ENCODE results near the gene ZMYND10.
A peak's percentile ranks its signal among the peaks of the same experiment; 100 is the strongest.

The ZMYND10 gene

GRCh38 chr3:50371133-50371685 lies 25.7 kb upstream of the ZMYND10 start:
- H3K9me3 ChIP-seq (ENCODE audit: control insufficient read depth in 2 of 2, low read length in 2 of 2), result no peaks in the 10 kb centered on the region
- no peak overlapping the region for H3K4me3 ChIP-seq (ENCODE audit: low read length in 2 of 2)
- no peak overlapping the region for H3K27ac ChIP-seq (ENCODE audit: low read depth in 2 of 2, low read length in 2 of 2)
- H3K4me1 ChIP-seq (ENCODE audit: control insufficient read depth in 2 of 2, insufficient read depth in 2 of 2, low read length in 2 of 2), result peaks cover 4 to 6% of the 10 kb centered on the region in 2 donors
- no peak overlapping the region for H3K9ac ChIP-seq (ENCODE audit: low read depth in 1 of 2, low read length in 2 of 2)
- H3K36me3 ChIP-seq (ENCODE audit: control insufficient read depth in 2 of 2, insufficient read depth in 2 of 2, low read length in 2 of 2), result no peaks in the 10 kb centered on the region
- no peaks in the 10 kb centered on the region for H3K27me3 ChIP-seq (ENCODE audit: control insufficient read depth in 2 of 2, insufficient read depth in 2 of 2, low read length in 2 of 2)

GRCh38 chr3:50370594-50370993 lies 25.1 kb upstream of the ZMYND10 start:
- H3K9ac ChIP-seq (ENCODE audit: low read depth in 1 of 2, low read length in 2 of 2), result no peak overlapping the region
- H3K9me3 ChIP-seq (ENCODE audit: control insufficient read depth in 2 of 2, low read length in 2 of 2), result no peaks in the 10 kb centered on the region
- no peaks in the 10 kb centered on the region for H3K27me3 ChIP-seq (ENCODE audit: control insufficient read depth in 2 of 2, insufficient read depth in 2 of 2, low read length in 2 of 2)
- no peak overlapping the region for H3K4me3 ChIP-seq (ENCODE audit: low read length in 2 of 2)
- no peaks in the 10 kb centered on the region for H3K36me3 ChIP-seq (ENCODE audit: control insufficient read depth in 2 of 2, insufficient read depth in 2 of 2, low read length in 2 of 2)
- H3K4me1 ChIP-seq (ENCODE audit: control insufficient read depth in 2 of 2, insufficient read depth in 2 of 2, low read length in 2 of 2), result peaks cover 7 to 8% of the 10 kb centered on the region in 2 donors
- H3K27ac ChIP-seq (ENCODE audit: low read depth in 2 of 2, low read length in 2 of 2), result no peak overlapping the region

- peaks cover 16% of the 10 kb centered on the region in 2 donors for H3K4me1 ChIP-seq (ENCODE audit: control insufficient read depth in 2 of 2, insufficient read depth in 2 of 2, low read length in 2 of 2)
- H3K36me3 ChIP-seq (ENCODE audit: control insufficient read depth in 2 of 2, insufficient read depth in 2 of 2, low read length in 2 of 2), result no peaks in the 10 kb centered on the region
- H3K27me3 ChIP-seq (ENCODE audit: control insufficient read depth in 2 of 2, insufficient read depth in 2 of 2, low read length in 2 of 2), result no peaks in the 10 kb centered on the region
- H3K4me3 ChIP-seq (ENCODE audit: low read length in 2 of 2), result no peak overlapping the region
- H3K9me3 ChIP-seq (ENCODE audit: control insufficient read depth in 2 of 2, low read length in 2 of 2), result no peaks in the 10 kb centered on the region
- H3K27ac ChIP-seq (ENCODE audit: low read depth in 2 of 2, low read length in 2 of 2), result no peak overlapping the region
- no peak overlapping the region for H3K9ac ChIP-seq (ENCODE audit: low read depth in 1 of 2, low read length in 2 of 2)
Observed at GRCh38 chr3:50369012-50369670, 23.6 kb upstream of the ZMYND10 start.

GRCh38 chr3:50365842-50366220 lies 20.3 kb upstream of the ZMYND10 start:
- peak overlapping the region; percentile 77 to 81 for H3K9ac ChIP-seq (ENCODE audit: low read depth in 1 of 2, low read length in 2 of 2)
- no peaks in the 10 kb centered on the region for H3K9me3 ChIP-seq (ENCODE audit: control insufficient read depth in 2 of 2, low read length in 2 of 2)
- peak overlapping the region; percentile 65 to 80 for H3K4me3 ChIP-seq (ENCODE audit: low read length in 2 of 2)
- H3K36me3 ChIP-seq (ENCODE audit: control insufficient read depth in 2 of 2, insufficient read depth in 2 of 2, low read length in 2 of 2), result no peaks in the 10 kb centered on the region
- H3K27ac ChIP-seq (ENCODE audit: low read depth in 2 of 2, low read length in 2 of 2), result peak overlapping the region in 1 of 2 donors; percentile 80
- no peaks in the 10 kb centered on the region for H3K27me3 ChIP-seq (ENCODE audit: control insufficient read depth in 2 of 2, insufficient read depth in 2 of 2, low read length in 2 of 2)
- peaks cover 10 to 12% of the 10 kb centered on the region in 2 donors for H3K4me1 ChIP-seq (ENCODE audit: control insufficient read depth in 2 of 2, insufficient read depth in 2 of 2, low read length in 2 of 2)

GRCh38 chr3:50365080-50365841 lies 19.7 kb upstream of the ZMYND10 start:
- Histone ChIP-seq H3K36me3 (ENCODE audit: control insufficient read depth in 2 of 2, insufficient read depth in 2 of 2, low read length in 2 of 2) (no peaks in the 10 kb centered on the region), H3K4me3 (ENCODE audit: low read length in 2 of 2) (peak overlapping the region; percentile 65 to 80), H3K9ac (ENCODE audit: low read depth in 1 of 2, low read length in 2 of 2) (peak overlapping the region; percentile 77 to 81), H3K4me1 (ENCODE audit: control insufficient read depth in 2 of 2, insufficient read depth in 2 of 2, low read length in 2 of 2) (peaks cover 10 to 12% of the 10 kb centered on the region in 2 donors), H3K9me3 (ENCODE audit: control insufficient read depth in 2 of 2, low read length in 2 of 2) (no peaks in the 10 kb centered on the region), H3K27ac (ENCODE audit: low read depth in 2 of 2, low read length in 2 of 2) (peak overlapping the region; percentile 69 to 80), H3K27me3 (ENCODE audit: control insufficient read depth in 2 of 2, insufficient read depth in 2 of 2, low read length in 2 of 2) (no peaks in the 10 kb centered on the region)

GRCh38 chr3:50364573-50365079 lies 19.1 kb upstream of the ZMYND10 start:
- Histone ChIP-seq H3K4me3 (ENCODE audit: low read length in 2 of 2) (peak overlapping the region; percentile 64 to 65), H3K9me3 (ENCODE audit: control insufficient read depth in 2 of 2, low read length in 2 of 2) (no peaks in the 10 kb centered on the region), H3K36me3 (ENCODE audit: control insufficient read depth in 2 of 2, insufficient read depth in 2 of 2, low read length in 2 of 2) (no peaks in the 10 kb centered on the region), H3K4me1 (ENCODE audit: control insufficient read depth in 2 of 2, insufficient read depth in 2 of 2, low read length in 2 of 2) (peaks cover 10 to 12% of the 10 kb centered on the region in 2 donors), H3K9ac (ENCODE audit: low read depth in 1 of 2, low read length in 2 of 2) (peak overlapping the region; percentile 34 to 68), H3K27ac (ENCODE audit: low read depth in 2 of 2, low read length in 2 of 2) (no peak overlapping the region), H3K27me3 (ENCODE audit: control insufficient read depth in 2 of 2, insufficient read depth in 2 of 2, low read length in 2 of 2) (no peaks in the 10 kb centered on the region)

- no peaks in the 10 kb centered on the region for H3K9me3 ChIP-seq (ENCODE audit: control insufficient read depth in 2 of 2, low read length in 2 of 2)
- H3K4me3 ChIP-seq (ENCODE audit: low read length in 2 of 2), result peak overlapping the region; percentile 3 to 93
- peak overlapping the region in 1 of 2 donors; percentile 89 for H3K27ac ChIP-seq (ENCODE audit: low read depth in 2 of 2, low read length in 2 of 2)
- H3K36me3 ChIP-seq (ENCODE audit: control insufficient read depth in 2 of 2, insufficient read depth in 2 of 2, low read length in 2 of 2), result peaks cover 15 to 22% of the 10 kb centered on the region in 2 donors
- no peak overlapping the region for H3K9ac ChIP-seq (ENCODE audit: low read depth in 1 of 2, low read length in 2 of 2)
- peaks cover 37 to 40% of the 10 kb centered on the region in 2 donors for H3K4me1 ChIP-seq (ENCODE audit: control insufficient read depth in 2 of 2, insufficient read depth in 2 of 2, low read length in 2 of 2)
- H3K27me3 ChIP-seq (ENCODE audit: control insufficient read depth in 2 of 2, insufficient read depth in 2 of 2, low read length in 2 of 2), result no peaks in the 10 kb centered on the region
Observed at GRCh38 chr3:50359760-50360110, 14.2 kb upstream of the ZMYND10 start.

- H3K4me1 ChIP-seq (ENCODE audit: control insufficient read depth in 2 of 2, insufficient read depth in 2 of 2, low read length in 2 of 2), result peaks cover 32 to 34% of the 10 kb centered on the region in 2 donors
Observed at GRCh38 chr3:50358911-50359759, 13.6 kb upstream of the ZMYND10 start, which contains the start of gene TMEM115. Gene TMEM115 (minus strand): TSS chr3:50359521. CDS start chr3:50359063, 458 bp downstream.

GRCh38 chr3:50358355-50358910 lies 12.9 kb upstream of the ZMYND10 start:
- Histone ChIP-seq H3K4me1 (ENCODE audit: control insufficient read depth in 2 of 2, insufficient read depth in 2 of 2, low read length in 2 of 2) (peaks cover 32 to 33% of the 10 kb centered on the region in 2 donors), H3K36me3 (ENCODE audit: control insufficient read depth in 2 of 2, insufficient read depth in 2 of 2, low read length in 2 of 2) (peaks cover 28 to 35% of the 10 kb centered on the region in 2 donors), H3K27ac (ENCODE audit: low read depth in 2 of 2, low read length in 2 of 2) (peak overlapping the region; percentile 76 to 89), H3K9ac (ENCODE audit: low read depth in 1 of 2, low read length in 2 of 2) (peak overlapping the region; percentile 82 to 98), H3K4me3 (ENCODE audit: low read length in 2 of 2) (peak overlapping the region; percentile 69 to 93), H3K9me3 (ENCODE audit: control insufficient read depth in 2 of 2, low read length in 2 of 2) (no peaks in the 10 kb centered on the region), H3K27me3 (ENCODE audit: control insufficient read depth in 2 of 2, insufficient read depth in 2 of 2, low read length in 2 of 2) (no peaks in the 10 kb centered on the region)

More at GRCh38 chr3:50358911-50359759, 13.6 kb upstream of the ZMYND10 start, which contains the start of gene TMEM115:
- no peaks in the 10 kb centered on the region for H3K9me3 ChIP-seq (ENCODE audit: control insufficient read depth in 2 of 2, low read length in 2 of 2)
- H3K4me3 ChIP-seq (ENCODE audit: low read length in 2 of 2), result peak within 1 kb of the TSS; percentile 69 to 93
- no peaks in the 10 kb centered on the region for H3K27me3 ChIP-seq (ENCODE audit: control insufficient read depth in 2 of 2, insufficient read depth in 2 of 2, low read length in 2 of 2)
- H3K36me3 ChIP-seq (ENCODE audit: control insufficient read depth in 2 of 2, insufficient read depth in 2 of 2, low read length in 2 of 2), result peaks cover 21 to 28% of the 10 kb centered on the region in 2 donors
- peak within 1 kb of the TSS; percentile 82 to 98 for H3K9ac ChIP-seq (ENCODE audit: low read depth in 1 of 2, low read length in 2 of 2)
- H3K27ac ChIP-seq (ENCODE audit: low read depth in 2 of 2, low read length in 2 of 2), result peak within 1 kb of the TSS; percentile 76 to 89

Data from mucosa of rectum (tissue), 2 donors.